Neural cell (in vitro differentiated cells): ENCODE results near the gene MED23. TPM values are rescaled to one million over a fixed set of nuclear protein-coding genes. Genes with fewer than 3 reads are reported as not detected.

ENCODE experiments used
- H2AFZ ChIP-seq: fragments of 200-600, 300-800 bp; sonication (generic), shearing (Covaris generic); 2 replicates; pipeline ENCODE4 v1.6.0; 2014; ENCODE audit warnings: low read depth, mild to moderate bottlenecking, antibody characterized with exemption, low read length, moderate library complexity
- H3F3A ChIP-seq: fragments of 200-600 bp; shearing (Covaris generic); 2 replicates; pipeline ENCODE4 v1.6.1; 2016; ENCODE audit warnings: mild to moderate bottlenecking, moderate library complexity, mixed read lengths, antibody characterized with exemption, low read length; ENCODE audit not compliant: insufficient read depth, poor library complexity, severe bottlenecking
- H3K27ac ChIP-seq: fragments of 200-600, 300-800 bp; sonication (generic), shearing (Covaris generic); 2 replicates; pipeline ENCODE4 v1.5.1; 2014; ENCODE audit warnings: mild to moderate bottlenecking, low read length, moderate library complexity
- H3K27me3 ChIP-seq: fragments of 300-800, 200-600 bp; sonication (generic), shearing (Covaris generic); 2 replicates; pipeline ENCODE4 v1.6.0; 2014; ENCODE audit warnings: mild to moderate bottlenecking, low read depth, low read length, moderate library complexity; ENCODE audit not compliant: insufficient read depth
- H3K36me3 ChIP-seq: fragments of 300-800, 200-600 bp; sonication (generic), shearing (Covaris generic); 2 replicates; pipeline ENCODE4 v1.5.1; 2014; ENCODE audit warnings: mild to moderate bottlenecking, antibody characterized with exemption, low read length, moderate library complexity; ENCODE audit not compliant: insufficient read depth
- H3K4me2 ChIP-seq: fragments of 300-800, 200-600 bp; sonication (generic), shearing (Covaris generic); 2 replicates; pipeline ENCODE4 v1.6.0; 2014; ENCODE audit warnings: mild to moderate bottlenecking, low read length
- H3K4me3 ChIP-seq: fragments of 300-800, 200-600 bp; sonication (generic), shearing (Covaris generic); 2 replicates; pipeline ENCODE4 v1.5.1; 2014; ENCODE audit warnings: mild to moderate bottlenecking, low read length, moderate library complexity
- H3K79me2 ChIP-seq: fragments of 200-600 bp; shearing (Covaris generic); replicated peaks from 2 replicates; pipeline ENCODE4 v1.6.0; 2014; ENCODE audit warnings: mild to moderate bottlenecking, low read length, moderate library complexity; ENCODE audit not compliant: insufficient read depth
- H3K9ac ChIP-seq: fragments of 300-800, 200-600 bp; sonication (generic), shearing (Covaris generic); 2 replicates; pipeline ENCODE4 v1.6.1; 2016; ENCODE audit warnings: mild to moderate bottlenecking, low read length, mixed read lengths
- H3K9me2 ChIP-seq: fragments of 200-600 bp; shearing (Covaris generic); 2 replicates; pipeline ENCODE4 v1.6.1; 2016; ENCODE audit warnings: mild to moderate bottlenecking, low read length, mixed read lengths; ENCODE audit not compliant: insufficient read depth
- H3K9me3 ChIP-seq: fragments of 200-600, 300-800 bp; sonication (generic), shearing (Covaris generic); 2 replicates; pipeline ENCODE4 v1.6.1; 2016; ENCODE audit warnings: mild to moderate bottlenecking, mixed run types, low read length, moderate library complexity, mixed read lengths
- H4K20me1 ChIP-seq: fragments of 200-600 bp; shearing (Covaris generic); 2 replicates; pipeline ENCODE4 v1.6.1; 2016; ENCODE audit warnings: mild to moderate bottlenecking, mixed run types; ENCODE audit not compliant: insufficient read depth
- EP300 ChIP-seq: fragments of 450-650 bp; conservative IDR thresholded peaks from 2 replicates; pipeline ENCODE4 v1.6.1; 2014; ENCODE audit warnings: antibody characterized with exemption, mild to moderate bottlenecking, moderate library complexity; ENCODE audit not compliant: poor library complexity, severe bottlenecking
- EZH2 ChIP-seq: fragments of 200-600, 300-800 bp; shearing (Covaris generic), sonication (generic); IDR thresholded peaks from 2 replicates; pipeline ENCODE4 v1.6.1; 2014; ENCODE audit warnings: antibody characterized with exemption, low read length, borderline replicate concordance, mild to moderate bottlenecking; ENCODE audit not compliant: insufficient read depth, poor library complexity, severe bottlenecking
- MXI1 ChIP-seq: fragments of 450-650 bp; conservative IDR thresholded peaks from 2 replicates; pipeline ENCODE4 v1.6.1; 2014; ENCODE audit warnings: antibody characterized with exemption, mild to moderate bottlenecking; ENCODE audit not compliant: poor library complexity, severe bottlenecking
- POLR2AphosphoS5 ChIP-seq: IDR thresholded peaks from 2 replicates; pipeline ENCODE4 v1.6.1; 2012
- RAD21 ChIP-seq: fragments of 450-650 bp; conservative IDR thresholded peaks from 2 replicates; pipeline ENCODE4 v1.6.1; 2014; ENCODE audit warnings: antibody characterized with exemption, mild to moderate bottlenecking, moderate library complexity
- SMC3 ChIP-seq: fragments of 450-650 bp; conservative IDR thresholded peaks from 2 replicates; pipeline ENCODE4 v1.6.1; 2014; ENCODE audit warnings: antibody characterized with exemption, mild to moderate bottlenecking, moderate library complexity; ENCODE audit not compliant: poor library complexity
- TAF1 ChIP-seq: IDR thresholded peaks from 2 replicates; pipeline ENCODE4 v1.6.1; 2012; ENCODE audit warnings: low read depth
- polyA plus RNA-seq: library from polyadenylated mRNA; depleted of rRNA; stranded (reverse); fragments of >200 nt; gene quantifications from 2 replicates; pipeline ENCODE4 v1.2.3, GENCODE V29; 2014
- TF ChIP-seq, protein P1 (sequence below): fragments of 450-650 bp; IDR thresholded peaks from 2 replicates; pipeline ENCODE4 v1.5.1; 2014; ENCODE audit warnings: antibody characterized with exemption, mild to moderate bottlenecking, moderate library complexity; ENCODE audit not compliant: poor library complexity, severe bottlenecking
- TF ChIP-seq, protein P2 (sequence below): IDR thresholded peaks from 2 replicates; pipeline ENCODE4 v1.6.1; 2012; ENCODE audit warnings: borderline replicate concordance

MED23 gene
- polyA plus RNA-seq, 1 donor from 2014 or later, result 104 TPM

DNA sequence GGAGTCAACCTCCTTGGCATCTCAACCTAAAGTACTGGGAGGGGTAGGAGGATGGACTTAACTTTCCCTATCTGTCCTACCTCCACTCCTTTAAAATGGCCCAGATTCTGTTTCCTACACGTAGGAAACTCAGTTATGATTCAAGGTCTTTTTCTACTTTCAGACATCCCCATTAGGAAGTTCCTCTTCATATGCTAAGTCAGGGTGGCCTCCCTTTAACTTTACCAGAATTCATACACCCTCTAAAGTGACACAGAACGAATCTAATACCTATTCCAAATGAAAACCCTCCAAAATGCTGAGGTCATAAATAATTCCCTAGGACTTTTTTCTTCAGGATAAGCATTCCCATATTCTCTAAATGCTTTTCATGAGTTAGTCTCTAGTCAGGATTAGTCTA, 39.4 kb downstream of the MED23 start:
- Histone ChIP-seq H3F3A (no peaks in the 10 kb centered on the region), H3K9ac (no peak overlapping the region), H3K4me2 (no peak overlapping the region), H3K27ac (no peak overlapping the region), H3K9me2 (no peaks in the 10 kb centered on the region), H3K27me3 (no peaks in the 10 kb centered on the region), H3K36me3 (peaks cover 5% of the 10 kb centered on the region), H3K4me3 (no peak overlapping the region), H3K9me3 (no peaks in the 10 kb centered on the region), H4K20me1 (no peaks in the 10 kb centered on the region), H2AFZ (no peak overlapping the region), H3K79me2 (no peaks in the 10 kb centered on the region)
- TF ChIP-seq EP300 (no peak), EZH2 (no peak)

DNA sequence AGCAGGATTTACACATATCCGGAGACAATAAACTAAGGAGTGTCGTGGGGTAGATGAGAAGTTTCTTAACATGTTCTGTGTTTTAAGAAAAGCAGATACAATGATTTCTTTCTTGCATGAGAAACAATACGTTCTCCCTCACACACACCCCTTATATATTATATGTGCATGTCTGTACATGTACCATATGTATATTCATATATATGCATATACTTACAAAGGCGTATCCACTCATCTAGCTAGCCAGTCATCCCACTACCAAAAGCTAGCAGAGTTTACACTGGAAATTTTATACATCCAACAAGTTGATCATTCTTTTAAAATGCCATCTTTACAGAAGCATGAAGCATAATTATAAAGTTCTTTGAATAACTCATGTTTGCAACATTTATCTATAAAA, 40.1 kb downstream of the MED23 start:
- no peak overlapping the region for H3K4me2 ChIP-seq
- H3F3A ChIP-seq, result no peaks in the 10 kb centered on the region
- no peaks in the 10 kb centered on the region for H3K27me3 ChIP-seq
- peaks cover 2% of the 10 kb centered on the region for H3K36me3 ChIP-seq
- H3K9me2 ChIP-seq, result no peaks in the 10 kb centered on the region
- H3K4me3 ChIP-seq, result no peak overlapping the region
- no peak for TF ChIP-seq RAD21
- no peaks in the 10 kb centered on the region for H4K20me1 ChIP-seq
- H3K79me2 ChIP-seq, result no peaks in the 10 kb centered on the region
- no peak overlapping the region for H3K9ac ChIP-seq
- no peak overlapping the region for H3K27ac ChIP-seq
- no peak overlapping the region for H2AFZ ChIP-seq
- no peaks in the 10 kb centered on the region for H3K9me3 ChIP-seq

DNA sequence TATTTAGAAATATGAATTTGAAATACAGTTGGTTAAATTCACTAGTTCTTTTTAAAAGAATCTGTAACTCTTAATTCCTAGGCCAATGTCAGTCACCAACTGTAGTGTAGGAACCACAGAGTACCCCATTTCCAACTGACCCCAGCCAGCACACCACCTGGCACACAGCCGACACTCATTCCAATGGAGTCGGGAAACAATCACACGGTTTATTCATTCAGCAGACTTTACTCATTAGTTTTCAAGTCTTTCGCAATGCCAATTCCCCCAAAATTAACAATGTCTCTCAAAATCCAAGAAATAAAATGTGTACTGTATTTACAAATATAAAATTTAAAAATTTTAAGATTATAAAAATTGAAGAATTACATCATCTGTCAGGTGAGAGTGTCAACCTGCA, 41.5 kb downstream of the MED23 start:
- no peak overlapping the region for H3K27ac ChIP-seq
- TF ChIP-seq EP300 (no peak), RAD21 (no peak), EZH2 (no peak), MXI1 (no peak), SMC3 (no peak), POLR2AphosphoS5 (no peak)
- TF ChIP-seq, protein P1, sequence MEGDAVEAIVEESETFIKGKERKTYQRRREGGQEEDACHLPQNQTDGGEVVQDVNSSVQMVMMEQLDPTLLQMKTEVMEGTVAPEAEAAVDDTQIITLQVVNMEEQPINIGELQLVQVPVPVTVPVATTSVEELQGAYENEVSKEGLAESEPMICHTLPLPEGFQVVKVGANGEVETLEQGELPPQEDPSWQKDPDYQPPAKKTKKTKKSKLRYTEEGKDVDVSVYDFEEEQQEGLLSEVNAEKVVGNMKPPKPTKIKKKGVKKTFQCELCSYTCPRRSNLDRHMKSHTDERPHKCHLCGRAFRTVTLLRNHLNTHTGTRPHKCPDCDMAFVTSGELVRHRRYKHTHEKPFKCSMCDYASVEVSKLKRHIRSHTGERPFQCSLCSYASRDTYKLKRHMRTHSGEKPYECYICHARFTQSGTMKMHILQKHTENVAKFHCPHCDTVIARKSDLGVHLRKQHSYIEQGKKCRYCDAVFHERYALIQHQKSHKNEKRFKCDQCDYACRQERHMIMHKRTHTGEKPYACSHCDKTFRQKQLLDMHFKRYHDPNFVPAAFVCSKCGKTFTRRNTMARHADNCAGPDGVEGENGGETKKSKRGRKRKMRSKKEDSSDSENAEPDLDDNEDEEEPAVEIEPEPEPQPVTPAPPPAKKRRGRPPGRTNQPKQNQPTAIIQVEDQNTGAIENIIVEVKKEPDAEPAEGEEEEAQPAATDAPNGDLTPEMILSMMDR, result no peak
- H3K4me2 ChIP-seq, result no peak overlapping the region
- H3K79me2 ChIP-seq, result no peaks in the 10 kb centered on the region
- H3K9ac ChIP-seq, result no peak overlapping the region
- no peaks in the 10 kb centered on the region for H3K27me3 ChIP-seq
- H3F3A ChIP-seq, result no peaks in the 10 kb centered on the region
- H3K4me3 ChIP-seq, result no peak overlapping the region
- H2AFZ ChIP-seq, result no peak overlapping the region
- H3K9me3 ChIP-seq, result no peaks in the 10 kb centered on the region
- no peaks in the 10 kb centered on the region for H3K36me3 ChIP-seq
- no peaks in the 10 kb centered on the region for H3K9me2 ChIP-seq
- H4K20me1 ChIP-seq, result no peaks in the 10 kb centered on the region

DNA sequence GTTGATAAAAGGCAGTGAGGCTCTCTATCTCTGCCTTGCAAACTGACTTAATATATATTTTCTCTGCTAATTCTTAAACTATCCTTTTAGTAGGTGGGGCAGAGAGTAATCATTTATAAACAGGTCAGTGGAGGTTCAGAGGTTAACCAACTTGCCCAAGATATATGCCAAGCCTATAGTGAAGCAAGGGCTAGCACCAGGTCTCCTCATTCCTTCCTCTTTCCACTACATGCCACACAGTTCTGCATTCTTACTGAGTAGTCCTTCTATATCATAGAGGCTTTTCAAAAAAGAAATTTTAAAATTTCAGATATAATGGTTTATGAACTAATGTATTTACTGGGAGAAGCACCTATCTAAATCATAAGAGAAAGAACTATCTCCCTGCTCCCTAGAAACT, 46.5 kb downstream of the MED23 start:
- no peaks in the 10 kb centered on the region for H3K36me3 ChIP-seq
- TF ChIP-seq, protein P2, sequence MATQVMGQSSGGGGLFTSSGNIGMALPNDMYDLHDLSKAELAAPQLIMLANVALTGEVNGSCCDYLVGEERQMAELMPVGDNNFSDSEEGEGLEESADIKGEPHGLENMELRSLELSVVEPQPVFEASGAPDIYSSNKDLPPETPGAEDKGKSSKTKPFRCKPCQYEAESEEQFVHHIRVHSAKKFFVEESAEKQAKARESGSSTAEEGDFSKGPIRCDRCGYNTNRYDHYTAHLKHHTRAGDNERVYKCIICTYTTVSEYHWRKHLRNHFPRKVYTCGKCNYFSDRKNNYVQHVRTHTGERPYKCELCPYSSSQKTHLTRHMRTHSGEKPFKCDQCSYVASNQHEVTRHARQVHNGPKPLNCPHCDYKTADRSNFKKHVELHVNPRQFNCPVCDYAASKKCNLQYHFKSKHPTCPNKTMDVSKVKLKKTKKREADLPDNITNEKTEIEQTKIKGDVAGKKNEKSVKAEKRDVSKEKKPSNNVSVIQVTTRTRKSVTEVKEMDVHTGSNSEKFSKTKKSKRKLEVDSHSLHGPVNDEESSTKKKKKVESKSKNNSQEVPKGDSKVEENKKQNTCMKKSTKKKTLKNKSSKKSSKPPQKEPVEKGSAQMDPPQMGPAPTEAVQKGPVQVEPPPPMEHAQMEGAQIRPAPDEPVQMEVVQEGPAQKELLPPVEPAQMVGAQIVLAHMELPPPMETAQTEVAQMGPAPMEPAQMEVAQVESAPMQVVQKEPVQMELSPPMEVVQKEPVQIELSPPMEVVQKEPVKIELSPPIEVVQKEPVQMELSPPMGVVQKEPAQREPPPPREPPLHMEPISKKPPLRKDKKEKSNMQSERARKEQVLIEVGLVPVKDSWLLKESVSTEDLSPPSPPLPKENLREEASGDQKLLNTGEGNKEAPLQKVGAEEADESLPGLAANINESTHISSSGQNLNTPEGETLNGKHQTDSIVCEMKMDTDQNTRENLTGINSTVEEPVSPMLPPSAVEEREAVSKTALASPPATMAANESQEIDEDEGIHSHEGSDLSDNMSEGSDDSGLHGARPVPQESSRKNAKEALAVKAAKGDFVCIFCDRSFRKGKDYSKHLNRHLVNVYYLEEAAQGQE, result no peak
- TF ChIP-seq EZH2 (no peak), SMC3 (no peak), MXI1 (no peak), TAF1 (no peak)
- H3K79me2 ChIP-seq, result no peaks in the 10 kb centered on the region
- H3K27ac ChIP-seq, result no peak overlapping the region
- H2AFZ ChIP-seq, result no peak overlapping the region
- H3K9me2 ChIP-seq, result no peaks in the 10 kb centered on the region
- no peaks in the 10 kb centered on the region for H4K20me1 ChIP-seq
- H3K4me2 ChIP-seq, result no peak overlapping the region
- H3F3A ChIP-seq, result no peaks in the 10 kb centered on the region
- H3K27me3 ChIP-seq, result no peaks in the 10 kb centered on the region
- no peak overlapping the region for H3K9ac ChIP-seq
- no peak overlapping the region for H3K4me3 ChIP-seq
- no peaks in the 10 kb centered on the region for H3K9me3 ChIP-seq
